ENCODE data around the gene DDIAS. TPM values are rescaled to one million over a fixed set of nuclear protein-coding genes. Genes with fewer than 3 reads are reported as not detected.
A peak's percentile ranks its signal among the peaks of the same experiment; 100 is the strongest.

DDIAS gene
- total RNA-seq, 1 experiment from 2014 or later, result 12.4 TPM

GRCh38 chr11:82883853-82884252, 17.7 kb upstream of the DDIAS start:
- H3K4me1 ChIP-seq (replicated peaks; ENCODE audit: insufficient read depth), result no peaks in the 10 kb centered on the region
- POLR2A ChIA-PET (ENCODE audit: unreplicated experiment), result no interaction called here
- intact Hi-C loops (cut with micrococcal nuclease; ENCODE audit: unreplicated experiment), result no loop called here
- H3K9me2 ChIP-seq (ENCODE audit: insufficient read depth), result no peaks in the 10 kb centered on the region
- H3K9me3 ChIP-seq (ENCODE audit: insufficient read depth, low read depth), result no peaks in the 10 kb centered on the region
- TF ChIP-seq EZH2 (IDR thresholded peaks at IDR 0.05; ENCODE audit: low read depth) (no peak), CTCF (conservative IDR thresholded peaks at IDR 0.05) (no peak)
- DNase-seq, result no peak
- H3K4me3 ChIP-seq, result no peak overlapping the region
- H3K4me2 ChIP-seq, result no peak overlapping the region
- BruUV-seq (replicated peaks), result no TSS peak
- H3K36me3 ChIP-seq (ENCODE audit: low read depth), result no peaks in the 10 kb centered on the region
- no peaks in the 10 kb centered on the region for H4K20me1 ChIP-seq (ENCODE audit: insufficient read depth)
- H2AFZ ChIP-seq, result no peak overlapping the region
- CTCF ChIA-PET, result no interaction called here
- no peaks in the 10 kb centered on the region for H3K27me3 ChIP-seq (ENCODE audit: insufficient read depth, low read depth)
- no peaks in the 10 kb centered on the region for H3K79me2 ChIP-seq (ENCODE audit: low read depth)
- no peaks in the 10 kb centered on the region for H3F3A ChIP-seq (ENCODE audit: insufficient read depth, low read depth)
- no peak overlapping the region for H3K27ac ChIP-seq

- Histone ChIP-seq H3K4me2 (no peak overlapping the region), H3K79me2 (ENCODE audit: low read depth) (no peaks in the 10 kb centered on the region)
Measured at GRCh38 chr11:82889133-82890001, 12.2 kb upstream of the DDIAS start.

GRCh38 chr11:82890002-82890341, 11.6 kb upstream of the DDIAS start:
- Histone ChIP-seq H3K27me3 (ENCODE audit: insufficient read depth, low read depth) (no peaks in the 10 kb centered on the region), H4K20me1 (ENCODE audit: insufficient read depth) (no peaks in the 10 kb centered on the region), H3K27ac (no peak overlapping the region), H3K79me2 (ENCODE audit: low read depth) (no peaks in the 10 kb centered on the region), H3K4me1 (replicated peaks; ENCODE audit: insufficient read depth) (no peaks in the 10 kb centered on the region), H3K9me3 (ENCODE audit: insufficient read depth, low read depth) (no peaks in the 10 kb centered on the region), H3K36me3 (ENCODE audit: low read depth) (no peaks in the 10 kb centered on the region), H2AFZ (no peak overlapping the region), H3F3A (ENCODE audit: insufficient read depth, low read depth) (no peaks in the 10 kb centered on the region), H3K9me2 (ENCODE audit: insufficient read depth) (no peaks in the 10 kb centered on the region), H3K4me2 (no peak overlapping the region), H3K4me3 (no peak overlapping the region)
- POLR2A ChIA-PET (ENCODE audit: unreplicated experiment), result no interaction called here
- intact Hi-C loops (cut with micrococcal nuclease; ENCODE audit: unreplicated experiment), result no loop called here
- no peak for DNase-seq
- CTCF ChIA-PET, result no interaction called here
- no peak for TF ChIP-seq EZH2 (IDR thresholded peaks at IDR 0.05; ENCODE audit: low read depth)
- TF ChIP-seq CTCF (conservative IDR thresholded peaks at IDR 0.05), result no peak
- no TSS peak for BruUV-seq (replicated peaks)

More at GRCh38 chr11:82889133-82890001, 12.2 kb upstream of the DDIAS start:
- Histone ChIP-seq H3F3A (ENCODE audit: insufficient read depth, low read depth) (no peaks in the 10 kb centered on the region), H3K4me3 (no peak overlapping the region), H4K20me1 (ENCODE audit: insufficient read depth) (no peaks in the 10 kb centered on the region), H3K9me2 (ENCODE audit: insufficient read depth) (no peaks in the 10 kb centered on the region), H3K27me3 (ENCODE audit: insufficient read depth, low read depth) (no peaks in the 10 kb centered on the region), H2AFZ (no peak overlapping the region), H3K4me1 (replicated peaks; ENCODE audit: insufficient read depth) (no peaks in the 10 kb centered on the region), H3K27ac (no peak overlapping the region), H3K9me3 (ENCODE audit: insufficient read depth, low read depth) (no peaks in the 10 kb centered on the region), H3K36me3 (ENCODE audit: low read depth) (no peaks in the 10 kb centered on the region)
- no TSS peak for BruUV-seq (replicated peaks)
- ChIA-PET CTCF (no interaction called here), POLR2A (ENCODE audit: unreplicated experiment) (no interaction called here)
- DNase-seq, result peak in 1 of 2 experiments; percentile 25
- TF ChIP-seq CTCF (conservative IDR thresholded peaks at IDR 0.05) (no peak), EZH2 (IDR thresholded peaks at IDR 0.05; ENCODE audit: low read depth) (no peak)
- intact Hi-C loops (cut with micrococcal nuclease; ENCODE audit: unreplicated experiment), result no loop called here

All from PC-9 (cell line).